ENCODE results near the gene UPK3BL2.
"Not testable (repeated sequence)": the region's sequence is repeated elsewhere in the genome, so short reads cannot be mapped to it uniquely, and the experiment has no call there.

UPK3BL2 gene, protein sequence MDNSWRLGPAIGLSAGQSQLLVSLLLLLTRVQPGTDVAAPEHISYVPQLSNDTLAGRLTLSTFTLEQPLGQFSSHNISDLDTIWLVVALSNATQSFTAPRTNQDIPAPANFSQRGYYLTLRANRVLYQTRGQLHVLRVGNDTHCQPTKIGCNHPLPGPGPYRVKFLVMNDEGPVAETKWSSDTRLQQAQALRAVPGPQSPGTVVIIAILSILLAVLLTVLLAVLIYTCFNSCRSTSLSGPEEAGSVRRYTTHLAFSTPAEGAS

DNA sequence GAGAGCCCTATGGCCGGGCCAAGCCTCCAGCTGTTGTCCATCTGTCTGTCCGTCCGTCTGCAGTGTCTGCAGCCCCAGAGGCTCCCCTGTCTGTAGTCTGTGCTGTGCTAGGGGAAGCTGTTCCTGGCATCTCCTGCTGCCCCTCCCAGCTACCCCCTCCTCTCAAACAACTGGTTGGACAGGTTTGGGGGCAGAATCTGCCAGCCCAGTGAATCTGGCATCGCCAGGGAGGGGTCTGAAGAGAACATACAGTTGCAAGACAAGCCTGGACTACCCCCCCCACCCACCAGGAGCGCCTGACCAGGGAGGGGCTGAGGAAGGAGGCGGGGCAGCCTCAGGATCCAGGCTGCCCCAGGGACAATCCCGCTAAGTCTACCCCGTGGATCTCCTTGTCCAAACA is at the start of gene UPK3BL2:
TSS of gene UPK3BL2 (minus strand) at position 101 of the 400 bp plus-strand sequence. CDS start at position 41, 60 bp downstream.
- DNase-seq: not testable (repeated sequence)

DNA sequence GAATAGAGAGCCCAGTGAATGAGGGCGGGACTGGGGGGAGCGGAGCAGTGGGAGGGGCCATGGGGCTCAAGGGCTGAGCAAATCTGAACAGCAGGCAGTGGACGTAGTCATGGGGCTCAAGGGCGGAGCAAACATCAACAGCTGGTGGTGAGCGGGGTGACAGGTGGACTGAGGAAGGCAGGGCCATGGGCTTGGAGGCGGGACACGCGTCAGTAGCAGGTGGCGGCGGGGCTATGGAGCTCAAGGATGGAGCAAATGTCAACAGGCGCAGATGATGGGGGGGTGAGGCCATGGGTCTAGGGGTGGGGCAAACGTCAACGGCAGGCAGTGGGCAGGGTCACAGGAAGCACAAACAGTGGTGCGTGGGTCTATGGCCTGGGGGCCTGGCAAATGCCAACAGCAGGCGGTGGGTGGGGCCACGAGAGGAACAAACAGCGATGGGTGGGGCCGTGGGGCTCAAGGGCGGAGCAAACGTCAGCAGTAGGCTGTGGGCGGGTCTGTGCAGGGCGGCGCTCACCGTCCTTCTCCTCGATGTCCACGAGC is 49.1 kb upstream of the UPK3BL2 start:
- DNase-seq: not testable (repeated sequence)

DNA sequence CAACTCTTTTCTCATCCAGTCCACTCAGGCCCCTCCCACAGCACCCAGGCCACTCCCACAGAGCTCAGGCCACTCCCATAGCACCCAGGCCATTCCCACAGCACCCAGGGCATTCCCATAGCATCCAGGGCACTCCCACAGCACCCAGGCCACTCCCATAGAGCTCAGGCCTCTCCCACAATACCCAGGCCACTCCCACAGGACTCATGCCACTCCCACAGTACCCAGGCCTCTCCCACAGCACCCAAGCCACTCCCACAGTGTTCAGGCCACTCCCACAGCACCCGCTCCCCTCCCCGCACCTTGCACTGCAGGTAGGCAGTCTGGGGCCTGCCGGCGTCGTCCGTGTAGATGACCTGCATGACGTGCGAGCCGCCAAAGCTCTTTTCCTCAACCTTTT is 46.4 kb upstream of the UPK3BL2 start:
- DNase-seq: not testable (repeated sequence)

DNA sequence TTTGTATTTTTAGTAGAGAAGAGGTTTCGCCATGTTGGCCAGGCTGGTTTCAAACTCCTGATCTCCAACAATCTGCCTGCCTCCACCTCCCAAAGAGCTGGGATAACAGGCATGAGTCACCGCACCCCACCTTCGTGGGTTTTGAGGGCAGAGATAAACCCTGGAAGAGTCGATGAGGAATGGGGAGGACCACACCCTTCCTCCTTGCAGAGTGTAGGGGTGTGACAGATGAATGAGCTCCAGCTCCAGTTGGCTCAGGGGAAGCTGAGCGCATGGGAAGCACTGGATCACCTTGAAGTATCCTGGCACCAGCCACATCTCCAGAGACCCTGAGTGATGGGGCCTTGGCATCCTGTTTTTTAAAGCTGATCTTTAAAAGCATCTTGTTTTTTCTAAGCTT is 40.0 kb upstream of the UPK3BL2 start:
- DNase-seq: not testable (repeated sequence)

DNA sequence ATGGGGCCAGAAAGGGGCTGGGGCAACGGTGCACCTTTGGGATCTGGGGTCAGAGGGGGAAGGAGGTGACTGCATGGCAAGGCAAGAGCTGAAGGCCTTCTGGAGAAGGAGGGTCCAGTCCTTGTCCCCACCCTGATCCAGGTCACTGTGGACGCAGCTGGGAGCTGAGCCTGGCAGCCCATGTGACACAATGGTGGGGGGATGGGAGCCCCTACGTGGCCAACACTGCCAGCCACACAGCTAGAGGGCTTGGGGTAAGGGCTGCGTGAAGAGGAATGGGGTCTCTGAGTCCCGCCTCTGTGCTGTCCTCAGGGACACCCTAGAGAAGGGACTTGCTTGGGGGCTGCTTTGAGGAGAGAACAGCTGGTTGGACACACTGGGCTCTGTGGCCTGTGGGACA is 38.2 kb upstream of the UPK3BL2 start:
- not testable (repeated sequence) for DNase-seq

DNA sequence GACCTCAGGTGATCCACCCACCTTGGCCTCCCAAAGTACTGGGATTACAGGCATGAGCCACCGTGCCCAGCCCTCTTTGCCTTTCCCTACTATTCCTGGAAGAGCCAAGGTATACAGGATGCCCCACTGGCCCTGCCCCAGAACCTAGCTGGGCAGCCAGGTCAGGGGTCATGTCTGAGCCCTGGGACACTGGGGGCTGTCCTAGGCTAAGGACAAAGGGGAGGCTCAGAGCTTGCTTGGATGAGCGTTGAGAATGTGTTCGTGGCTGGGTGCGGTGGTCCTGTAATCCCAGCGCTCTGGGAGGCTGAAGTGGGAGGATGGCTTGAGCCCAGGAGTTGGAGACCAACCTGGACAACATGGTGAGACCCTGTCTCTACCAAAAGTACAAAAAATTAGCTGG is 35.0 kb upstream of the UPK3BL2 start:
- not testable (repeated sequence) for DNase-seq

DNA sequence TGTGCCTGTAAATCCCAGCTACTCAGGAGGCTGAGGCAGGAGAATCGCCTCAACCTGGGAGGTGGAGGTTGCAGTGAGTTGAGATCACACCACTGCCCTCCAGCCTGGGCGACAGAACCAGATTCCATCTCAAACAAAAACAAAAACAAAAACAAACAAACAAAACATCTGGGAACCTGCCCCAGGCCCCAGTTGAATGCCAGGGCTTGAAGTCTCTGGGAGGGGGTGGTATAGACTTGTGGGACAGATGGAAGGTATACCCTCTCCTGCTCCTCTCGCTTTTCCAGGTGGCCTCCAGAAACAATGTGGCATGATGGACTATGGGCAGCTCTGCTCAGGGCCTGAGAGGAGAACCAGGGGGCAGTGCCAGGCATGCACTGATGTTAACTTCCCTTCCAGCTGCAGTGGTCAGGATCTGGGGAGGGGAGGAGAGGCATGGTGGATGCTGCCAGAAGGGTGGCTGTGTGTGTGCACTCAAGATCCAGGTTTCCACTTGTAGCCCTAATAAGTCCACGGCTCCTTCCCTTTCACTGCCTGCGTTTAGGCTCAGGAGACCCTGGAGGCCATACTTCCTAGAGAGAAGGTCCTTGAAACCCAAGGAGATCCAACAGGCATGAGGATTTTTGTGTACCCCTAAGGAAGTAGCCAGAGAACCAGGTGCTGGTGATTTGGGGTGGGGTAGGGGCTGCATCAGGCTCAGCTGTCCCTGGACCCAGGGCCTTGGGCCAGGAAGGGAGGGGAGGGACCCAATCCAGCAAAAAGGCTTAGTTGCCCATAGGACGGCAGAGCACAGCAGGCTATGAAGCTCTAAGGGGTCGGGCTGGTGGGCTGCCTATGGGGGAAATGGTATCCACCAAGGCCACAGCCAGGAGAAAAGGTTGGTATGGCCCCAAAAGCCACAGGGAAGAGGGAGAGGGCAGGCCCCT is 34.1 kb upstream of the UPK3BL2 start:
- DNase-seq: not testable (repeated sequence)

DNA sequence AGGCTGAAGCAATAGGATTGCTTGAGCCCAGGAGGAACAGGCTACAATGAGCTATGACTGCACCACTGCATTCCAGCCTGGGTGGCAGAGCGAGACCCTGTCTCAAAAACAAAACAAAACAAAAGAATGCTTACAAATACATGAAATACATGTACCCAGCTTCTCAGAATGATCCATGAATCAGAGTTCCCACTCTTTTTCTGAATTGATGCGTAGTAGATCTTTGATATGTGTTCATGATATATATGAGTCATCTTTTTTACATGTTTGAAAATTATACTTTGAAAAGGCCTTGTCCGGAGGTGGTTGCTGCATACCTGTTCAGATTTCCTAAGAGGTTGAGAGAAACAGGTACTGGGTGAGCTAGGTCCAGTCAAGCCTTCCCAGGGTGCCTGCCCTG is 32.9 kb upstream of the UPK3BL2 start:
- not testable (repeated sequence) for DNase-seq

DNA sequence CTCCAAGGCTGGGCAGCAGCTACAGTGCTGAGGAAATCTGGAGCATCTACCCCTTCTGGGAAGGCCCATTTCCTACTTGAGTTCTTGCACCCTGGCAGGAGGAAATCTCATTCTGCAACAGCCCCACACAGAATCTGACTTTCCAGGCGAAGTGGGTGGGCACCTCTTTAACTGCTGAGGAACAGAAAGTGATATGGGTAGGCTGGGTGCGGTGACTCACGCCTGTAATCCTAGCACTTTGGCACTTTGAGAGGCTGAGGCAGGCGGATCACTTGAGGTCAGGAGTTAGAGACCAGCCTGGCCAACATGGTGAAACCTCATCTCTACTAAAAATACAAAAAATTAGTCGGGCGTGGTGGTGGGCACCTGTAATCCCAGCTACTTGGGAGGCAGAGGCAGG is 31.1 kb upstream of the UPK3BL2 start:
- DNase-seq: not testable (repeated sequence)

DNA sequence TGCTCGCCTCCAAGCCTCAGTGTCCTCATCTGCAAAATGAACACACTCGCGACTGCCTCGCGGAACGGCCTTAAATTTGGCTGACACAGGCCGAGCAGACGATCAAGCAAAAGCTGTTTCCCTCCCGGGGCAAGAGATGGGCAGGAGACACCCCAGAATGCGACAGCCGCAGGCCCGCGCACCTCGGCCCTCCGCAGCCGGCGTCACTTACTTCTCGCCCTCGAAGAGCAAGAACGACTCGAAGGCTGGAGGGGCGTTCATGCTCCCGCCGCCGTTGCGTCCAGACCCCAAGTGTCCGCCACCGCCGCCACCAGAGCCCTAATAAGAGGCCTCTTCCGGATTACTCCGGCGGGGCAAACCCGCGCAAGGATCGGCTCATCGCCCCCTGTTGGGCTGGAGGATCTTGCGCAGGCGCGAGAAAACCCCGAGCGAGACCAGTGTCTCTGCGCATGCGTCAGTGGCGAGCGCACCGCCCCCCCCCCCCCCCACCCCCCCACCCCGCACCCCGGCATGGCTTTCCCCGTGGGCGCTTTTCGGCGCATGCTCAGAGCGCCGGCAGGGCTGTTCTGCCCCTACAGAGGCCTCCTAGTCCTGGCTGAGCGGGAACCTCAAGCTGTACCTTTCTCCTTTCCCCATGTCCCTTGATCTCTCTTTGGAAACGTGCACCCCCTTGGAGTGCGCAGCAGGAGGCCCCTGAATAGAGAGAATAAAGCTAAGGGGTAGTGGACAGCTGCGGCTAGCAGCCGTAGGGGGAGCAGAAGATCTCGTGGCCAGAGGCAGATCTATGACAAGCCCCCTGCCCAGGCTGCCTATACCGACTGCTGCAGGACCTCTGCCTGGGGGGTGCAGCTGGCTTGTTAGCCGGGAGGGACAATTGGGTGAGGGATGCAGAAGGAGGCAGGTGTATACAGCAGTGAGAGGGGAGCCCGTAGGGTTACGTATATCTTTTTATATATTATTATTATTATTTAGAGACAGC is 29.1 kb upstream of the UPK3BL2 start, which contains the start of gene POLR2J3:
TSS of gene POLR2J3 (minus strand) at position 323 of the 979 bp plus-strand sequence. CDS start at position 261, 62 bp downstream.
- DNase-seq: not testable (repeated sequence)

DNA sequence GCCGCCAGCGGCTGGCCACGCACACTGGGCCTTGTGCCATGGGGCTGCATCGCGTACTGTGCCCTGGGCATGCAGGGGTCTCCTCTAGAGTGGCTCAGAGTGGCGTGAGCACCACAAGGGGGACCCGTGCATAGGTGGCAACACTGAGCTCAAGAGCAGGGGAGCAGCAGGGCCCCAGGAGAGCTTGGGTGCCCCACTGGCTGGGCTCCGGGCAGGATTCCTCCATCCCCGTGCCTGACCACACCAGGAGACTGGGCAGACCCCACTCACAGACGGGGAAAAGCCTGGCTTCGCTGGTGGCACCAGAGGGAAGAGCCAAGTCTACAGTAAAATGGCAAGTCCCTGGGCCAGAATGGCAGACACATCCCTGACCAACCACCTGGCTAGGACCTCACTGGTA is 25.1 kb upstream of the UPK3BL2 start:
- DNase-seq: not testable (repeated sequence)

DNA sequence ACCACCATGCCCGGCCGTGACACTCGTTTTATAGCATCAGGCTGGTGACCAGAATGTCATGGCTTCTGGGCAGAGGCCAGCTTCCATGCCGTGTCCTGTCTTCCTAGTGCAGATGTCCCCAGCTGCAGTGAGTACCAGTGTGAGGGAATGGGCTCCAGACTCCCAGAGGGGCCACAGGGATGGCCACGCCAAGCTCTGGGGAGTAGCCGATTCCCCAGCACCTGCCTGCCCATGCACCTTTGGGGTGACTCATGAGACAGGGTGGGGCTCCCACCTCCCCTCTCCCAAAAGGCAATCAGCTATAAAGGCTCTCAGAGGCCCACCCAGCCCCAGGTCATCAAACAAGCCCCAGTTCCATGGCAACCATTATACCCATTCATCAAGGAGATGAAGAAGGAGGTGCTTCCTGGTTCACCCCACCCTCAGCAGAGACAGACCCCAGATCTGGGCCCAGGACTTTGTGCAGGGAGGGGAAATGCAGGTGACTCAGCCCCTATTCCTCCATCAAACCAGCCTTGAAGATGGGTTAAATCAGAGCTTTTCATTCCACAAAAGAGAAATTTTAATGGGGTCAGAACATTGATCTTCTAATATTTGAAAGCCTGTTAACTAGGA is 7.4 kb upstream of the UPK3BL2 start, which contains the start of gene SPDYE2:
TSS of gene SPDYE2 (plus strand) at position 419 of the 615 bp plus-strand sequence. CDS start 2,030 bp downstream, outside the sequence.
- not testable (repeated sequence) for DNase-seq

DNA sequence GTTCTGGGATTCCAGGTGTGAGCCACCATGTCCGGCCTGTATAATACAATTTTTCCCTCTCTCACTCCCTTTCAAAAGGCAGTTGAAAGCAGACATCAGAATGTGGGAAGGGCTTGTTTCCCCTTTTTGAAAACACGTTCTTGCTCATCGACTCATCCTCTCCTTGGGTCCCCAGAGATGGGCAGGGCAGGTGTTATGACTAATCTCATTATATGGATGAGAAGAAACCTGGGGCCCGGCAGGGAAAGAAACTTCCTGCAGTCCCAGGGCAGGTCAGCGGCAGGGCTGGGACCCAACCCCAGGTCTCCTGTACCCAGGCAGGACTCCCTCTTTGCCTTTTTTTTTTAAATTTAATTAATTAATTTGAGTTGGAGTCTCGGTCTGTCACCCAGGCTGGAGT is 2.9 kb upstream of the UPK3BL2 start:
- not testable (repeated sequence) for DNase-seq

DNA sequence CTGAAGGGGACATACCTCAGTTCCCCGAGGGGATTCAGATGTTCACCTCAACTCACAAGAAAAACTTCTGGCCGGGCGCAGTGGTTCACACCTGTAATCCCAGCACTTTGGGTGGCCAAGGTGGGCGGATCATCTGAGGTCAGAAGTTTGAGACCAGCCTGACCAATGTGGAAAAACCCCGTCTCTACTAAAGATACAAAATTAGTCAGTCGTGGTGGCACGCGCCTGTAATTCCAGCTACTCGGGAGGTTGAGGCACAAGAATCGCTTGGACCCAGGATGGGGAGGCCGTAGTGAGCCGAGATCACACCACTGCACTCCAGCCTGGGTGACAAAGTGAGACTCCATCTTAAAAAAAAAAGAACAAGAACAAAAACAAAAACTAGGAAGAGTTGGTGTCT is 1.8 kb upstream of the UPK3BL2 start:
- DNase-seq: not testable (repeated sequence)

DNA sequence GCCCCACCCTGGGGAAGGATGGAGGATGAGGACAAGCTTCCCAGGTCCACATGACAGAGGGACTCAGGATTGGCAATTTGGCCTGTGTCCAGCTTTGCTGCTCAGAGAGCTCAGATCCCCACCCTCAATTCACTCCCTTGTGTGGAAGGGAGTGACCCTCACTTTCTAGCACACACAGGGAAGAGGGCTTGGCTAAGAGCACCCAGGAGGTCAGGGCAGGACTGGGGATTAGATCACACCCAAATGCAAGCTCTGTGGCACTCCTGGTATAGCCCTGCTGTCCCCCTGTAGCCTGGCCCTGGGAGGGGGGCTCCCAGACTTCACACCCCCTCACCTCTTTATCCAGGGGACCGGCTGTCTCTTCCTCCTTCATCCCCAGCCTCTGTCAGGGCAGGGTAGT is 876 bp upstream of the UPK3BL2 start:
- DNase-seq: not testable (repeated sequence)

DNA sequence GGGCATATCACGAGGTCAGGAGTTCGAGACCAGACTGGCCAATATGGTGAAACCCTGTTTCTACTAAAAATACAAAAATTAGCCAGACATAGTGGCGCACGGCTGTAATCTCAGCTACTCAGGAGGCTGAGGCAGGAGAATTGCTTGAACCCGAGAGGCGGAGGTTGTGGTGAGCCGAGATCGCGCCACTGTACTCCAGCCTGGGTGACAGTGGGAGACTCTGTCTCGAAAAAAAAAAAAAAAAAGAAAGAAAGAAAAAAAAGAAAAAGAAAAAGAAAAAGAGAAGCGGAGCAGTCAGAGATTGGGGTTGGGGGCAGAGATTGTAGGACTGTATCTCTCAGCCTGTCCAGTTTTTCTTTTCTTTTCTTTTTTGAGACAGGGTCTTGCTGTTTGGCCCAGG is 725 bp downstream of the UPK3BL2 start:
- DNase-seq: not testable (repeated sequence)

DNA sequence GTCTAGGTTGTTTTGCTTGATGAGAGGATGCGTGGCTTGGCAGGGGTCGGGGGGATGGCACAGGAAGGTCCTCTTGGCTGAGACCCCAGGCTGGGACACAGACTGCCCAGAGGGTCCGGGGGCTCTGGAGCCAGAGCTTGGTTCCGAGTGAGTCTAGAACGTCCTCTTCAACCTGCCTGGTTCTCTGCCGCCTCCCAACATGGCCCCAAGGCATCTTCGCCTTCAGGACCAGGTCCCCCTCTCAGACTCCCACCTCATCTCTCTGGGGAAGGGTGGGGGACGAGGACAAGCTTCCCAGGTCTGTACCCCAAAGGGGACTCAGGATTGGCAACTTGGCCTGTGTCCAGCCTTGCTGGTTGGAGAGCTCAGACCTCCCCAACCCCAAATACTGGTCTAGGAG is 1.4 kb downstream of the UPK3BL2 start:
- not testable (repeated sequence) for DNase-seq

DNA sequence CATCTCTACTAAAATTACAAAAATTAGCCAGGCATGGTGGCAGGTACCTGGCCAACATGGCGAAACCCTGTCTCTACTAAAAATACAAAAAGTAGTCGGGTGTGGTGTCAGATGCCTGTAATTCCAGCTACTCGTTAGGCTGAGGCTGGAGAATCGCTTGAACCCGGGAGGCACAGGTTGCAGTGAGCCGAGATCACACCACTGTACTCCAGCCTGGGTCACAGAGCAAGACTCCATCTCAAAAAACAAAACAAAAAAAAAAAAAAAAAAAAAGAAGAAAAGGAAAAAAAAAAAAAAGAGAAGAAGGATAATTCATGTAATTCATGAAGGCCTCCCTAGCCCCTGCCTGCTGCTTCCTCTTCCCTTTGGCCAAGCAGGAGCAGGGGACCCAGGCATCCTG is 2.9 kb downstream of the UPK3BL2 start:
- not testable (repeated sequence) for DNase-seq

DNA sequence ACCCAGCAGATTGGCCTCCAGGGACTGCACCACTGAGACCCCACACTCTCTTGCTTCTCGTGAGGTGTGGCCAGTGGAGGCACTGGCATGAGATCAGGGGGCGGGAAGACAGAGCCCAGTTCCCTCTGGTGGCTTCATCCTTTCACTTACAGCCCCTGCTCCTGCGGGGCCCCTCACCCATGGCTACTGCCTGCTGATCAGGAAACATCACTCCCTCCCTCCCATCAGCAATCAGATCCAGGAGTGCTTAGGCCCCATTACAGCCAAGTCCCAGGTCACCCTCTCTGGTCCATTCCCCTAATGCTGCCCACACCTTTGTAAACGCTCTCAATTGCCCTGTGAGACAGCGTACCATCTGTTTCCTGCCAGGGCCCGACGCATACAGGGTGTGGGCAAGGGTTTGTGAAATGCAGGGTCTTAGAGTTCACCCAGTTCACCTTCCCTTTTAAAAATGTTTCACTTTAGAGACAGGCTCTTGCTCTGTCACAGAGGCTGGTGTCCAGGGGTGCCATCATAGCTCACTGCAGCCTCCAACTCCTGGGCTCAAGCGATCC is 8.4 kb downstream of the UPK3BL2 start:
- not testable (repeated sequence) for DNase-seq

DNA sequence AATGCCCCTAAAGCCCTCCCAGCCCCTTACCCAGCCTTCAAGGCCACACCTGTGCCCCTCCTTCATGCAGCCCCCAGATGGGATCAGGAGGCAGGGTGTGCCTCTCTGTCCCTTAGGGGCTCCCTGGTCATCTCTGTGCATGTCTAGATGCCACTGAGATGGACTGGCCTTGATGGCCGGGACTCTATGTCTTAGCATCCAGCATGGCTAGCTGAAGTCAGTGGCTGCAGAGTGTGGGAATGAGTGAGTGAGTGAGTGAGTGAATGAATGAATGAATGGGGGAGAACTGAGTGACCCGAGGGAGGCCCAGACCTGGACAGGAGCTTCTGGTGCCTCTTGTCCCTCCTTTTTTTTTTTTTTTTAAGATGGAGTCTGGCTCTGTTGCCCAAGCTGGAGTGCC is 11.4 kb downstream of the UPK3BL2 start:
- not testable (repeated sequence) for DNase-seq

DNA sequence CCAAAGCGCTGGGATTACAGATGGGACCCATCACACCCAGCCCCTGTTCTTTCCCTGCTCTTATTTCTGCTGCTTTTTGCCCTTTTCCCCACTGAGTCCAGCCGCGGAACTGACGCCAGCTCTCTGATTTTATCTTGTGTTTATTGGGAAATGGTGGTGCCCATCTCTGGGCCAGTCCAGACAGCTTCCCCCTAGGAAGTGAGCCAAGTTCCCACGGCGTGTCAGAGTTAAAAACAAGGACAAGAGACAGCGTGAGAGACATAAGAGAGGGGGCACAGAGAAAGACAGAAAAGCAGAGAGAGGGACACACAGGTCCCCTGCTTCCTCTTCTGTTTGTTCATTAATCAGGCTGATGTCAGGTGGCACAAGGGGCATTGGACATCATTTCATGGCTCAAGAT is 11.9 kb downstream of the UPK3BL2 start:
- not testable (repeated sequence) for DNase-seq

Measured in NCI-H510A treated with DMSO at 0.1 percent for 48 hours (cell line).